NCI-H526 (cell line): ENCODE data around the gene EPB41.
A peak's percentile ranks its signal among the peaks of the same experiment; 100 is the strongest.

ENCODE experiments used
- DNase-seq, 2 experiments: peaks; one replicate each; lab custom pipeline; 2025; lab: John Stamatoyannopoulos, UW

Gene EPB41

GRCh38 chr1:28890836-28891235 is 23.5 kb upstream of the EPB41 start:
- no peak for DNase-seq

DNA sequence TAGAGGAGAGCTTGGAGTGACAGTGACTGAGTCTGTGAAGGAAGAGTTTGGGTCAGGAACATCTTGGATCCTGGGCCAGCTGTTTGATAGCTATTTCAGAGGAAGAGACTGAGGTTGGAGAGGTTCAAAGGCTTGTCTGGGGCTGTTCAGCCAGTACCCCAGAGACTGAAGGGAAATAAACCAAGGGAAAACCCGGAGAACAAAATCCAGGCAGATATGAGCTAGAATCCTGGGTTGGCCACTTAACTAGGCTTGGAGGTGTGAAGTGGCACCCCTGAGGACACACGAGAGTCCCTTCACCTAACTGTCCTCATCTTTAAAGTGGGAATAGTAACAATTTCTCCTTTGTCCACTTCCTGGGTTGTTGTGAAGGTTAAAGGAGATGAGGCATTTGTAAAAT is 23.1 kb upstream of the EPB41 start:
- no peak for DNase-seq

GRCh38 chr1:28893403-28894102 is 20.8 kb upstream of the EPB41 start:
- DNase-seq: no peak

- no peak for DNase-seq
Measured at GRCh38 chr1:28894785-28895184, 19.6 kb upstream of the EPB41 start.

DNA sequence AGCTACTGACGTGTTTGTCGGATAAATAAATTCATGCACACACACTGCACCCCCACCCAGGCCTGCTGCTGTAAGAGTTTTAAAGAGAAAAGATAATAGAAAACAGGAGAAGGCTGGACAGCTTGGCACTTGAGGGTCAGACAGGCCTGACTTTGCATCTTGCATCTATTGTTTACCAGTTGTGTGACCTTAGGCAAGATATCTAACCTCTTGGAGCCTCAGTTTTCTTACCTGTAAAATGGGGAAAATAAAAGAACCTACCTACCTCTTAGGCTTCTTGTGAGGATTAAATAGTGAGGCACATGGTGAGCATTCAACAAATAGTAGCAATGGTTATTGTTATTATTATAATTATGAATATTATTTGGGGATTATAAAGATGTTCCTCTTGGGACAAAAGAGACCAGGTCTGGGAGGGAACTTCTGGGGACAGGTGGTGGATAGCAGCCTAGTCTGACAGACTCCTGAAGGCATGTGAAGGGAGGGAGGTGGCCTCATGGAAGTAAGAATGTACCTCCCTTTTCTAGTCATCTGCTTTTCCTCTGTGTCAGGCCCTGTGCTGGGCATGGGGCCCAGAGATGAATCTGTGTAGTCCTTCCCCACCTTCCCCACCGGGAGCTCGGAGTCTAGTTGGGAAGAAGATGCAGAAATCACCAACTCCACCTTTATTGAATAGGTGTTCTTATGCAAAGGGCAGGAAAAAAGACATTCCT is 18.3 kb upstream of the EPB41 start:
- no peak for DNase-seq

- DNase-seq: no peak
Measured at GRCh38 chr1:28896609-28896986, 17.8 kb upstream of the EPB41 start.

- no peak for DNase-seq
Measured at GRCh38 chr1:28897789-28898188, 16.6 kb upstream of the EPB41 start.

GRCh38 chr1:28898405-28898881 is 15.9 kb upstream of the EPB41 start:
- no peak for DNase-seq

DNA sequence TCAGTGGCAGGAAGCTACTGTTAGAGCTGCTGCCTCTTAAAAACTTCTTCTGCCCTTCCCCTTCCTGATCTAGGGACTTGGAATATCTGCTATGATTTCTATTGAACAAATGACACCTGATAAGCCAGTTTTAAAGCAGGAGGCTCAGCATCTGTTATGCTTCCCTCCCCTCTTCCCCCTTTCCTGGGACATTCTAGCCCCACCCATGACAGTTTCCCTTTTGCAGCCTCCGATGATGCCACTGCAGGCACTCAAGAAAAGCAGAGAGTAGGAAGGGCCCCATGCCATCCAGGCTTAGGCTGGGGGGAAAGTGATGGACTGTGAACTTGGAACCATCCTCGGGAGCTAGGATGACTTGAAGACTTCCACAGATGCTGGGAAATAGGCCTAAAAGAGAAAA is 15.1 kb upstream of the EPB41 start:
- DNase-seq: no peak

GRCh38 chr1:28900562-28900961 is 13.8 kb upstream of the EPB41 start:
- DNase-seq: no peak

- DNase-seq: no peak
Measured at GRCh38 chr1:28902738-28903137, 11.6 kb upstream of the EPB41 start.

GRCh38 chr1:28905921-28906666 is 8.3 kb upstream of the EPB41 start:
- DNase-seq: no peak

GRCh38 chr1:28909198-28909597 is 5.2 kb upstream of the EPB41 start:
- DNase-seq: no peak

- no peak for DNase-seq
Measured at GRCh38 chr1:28910379-28911115, 3.8 kb upstream of the EPB41 start.

DNA sequence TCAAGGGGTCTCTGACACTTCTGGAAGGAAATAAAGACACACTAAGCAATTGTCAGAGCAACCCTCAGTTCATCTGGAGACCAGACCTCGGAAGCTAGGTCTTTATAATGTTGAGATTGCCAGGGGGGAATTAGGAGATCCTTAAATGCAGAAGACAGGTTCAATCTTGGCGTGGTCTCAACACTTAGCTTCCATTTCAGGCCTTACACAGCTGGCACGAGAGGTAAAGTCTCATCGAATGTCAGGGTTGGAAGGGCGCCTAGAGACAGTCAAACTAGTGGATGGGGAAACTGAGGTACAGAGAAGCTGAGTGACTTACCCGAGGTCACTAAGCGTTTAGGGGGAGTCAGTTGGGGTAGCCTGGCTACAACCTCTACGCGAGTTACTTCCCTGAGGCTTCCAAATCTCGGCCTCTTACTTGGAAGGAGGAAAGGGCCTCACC is 562 bp upstream of the EPB41 start:
- no peak for DNase-seq

- peak in 1 of 2 experiments; percentile 73 for DNase-seq
Measured at GRCh38 chr1:28915031-28915895, 894 bp downstream of the EPB41 start.

- DNase-seq: no peak
Measured at GRCh38 chr1:28917757-28918118, 3.4 kb downstream of the EPB41 start.

DNA sequence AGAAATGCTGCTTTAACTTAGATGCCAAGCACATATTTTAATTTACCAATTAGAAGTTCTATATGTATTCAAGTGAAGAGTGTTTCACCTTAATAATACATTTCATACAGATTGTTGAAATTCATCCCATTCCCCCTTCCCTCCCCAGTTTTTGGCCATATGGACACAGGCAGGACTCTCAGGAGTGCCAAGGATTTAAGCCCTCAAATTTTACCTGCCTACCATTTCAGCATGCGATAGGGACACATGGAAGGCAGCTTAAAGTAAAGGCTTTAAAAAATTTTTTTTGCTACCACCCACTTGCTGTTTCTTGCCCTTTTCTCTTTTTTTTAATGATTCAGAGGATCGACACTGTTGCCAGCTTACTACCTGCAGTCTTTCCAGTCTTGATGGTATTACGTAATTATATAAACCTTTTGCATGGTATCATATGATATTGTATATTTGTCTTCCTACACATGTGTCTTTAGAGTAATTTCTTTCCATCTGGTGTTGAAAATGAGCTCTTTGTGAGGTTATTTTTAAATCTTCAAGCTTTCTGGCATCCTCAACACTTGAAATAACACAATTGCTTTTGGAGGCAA is 7.0 kb downstream of the EPB41 start:
- no peak for DNase-seq

GRCh38 chr1:28925350-28925891 is 11.1 kb downstream of the EPB41 start:
- DNase-seq: no peak

DNA sequence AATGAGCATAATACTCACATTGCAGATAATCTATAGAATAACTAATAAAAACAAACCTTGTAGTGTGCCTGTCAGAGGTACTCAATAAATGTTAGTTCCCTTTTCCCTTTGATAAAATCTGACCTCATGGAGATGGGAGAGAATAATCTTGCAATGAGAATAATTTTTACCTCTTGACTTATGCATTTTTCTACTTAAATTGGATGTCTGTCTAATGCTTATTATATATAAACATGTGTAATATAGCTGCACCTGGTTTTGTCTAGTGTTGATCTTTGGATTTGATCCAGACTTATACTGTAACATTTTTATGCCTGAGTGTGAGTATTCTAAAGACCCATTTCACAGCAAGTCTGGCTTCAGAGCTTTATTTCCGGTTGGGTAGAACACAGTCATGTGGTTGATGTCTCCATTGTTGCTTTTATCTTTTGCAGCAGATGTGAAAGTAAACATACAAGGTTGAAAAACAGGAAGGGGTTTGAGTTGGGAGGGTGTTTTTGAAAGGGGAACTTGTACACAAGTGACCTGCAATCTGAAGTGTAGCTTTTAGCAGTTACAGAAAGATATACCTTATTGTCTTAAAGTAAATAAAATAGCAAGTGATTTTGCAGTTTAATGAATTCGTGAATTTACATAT is 12.4 kb downstream of the EPB41 start:
- DNase-seq: no peak
